GM13976 (cell line): ENCODE data around the gene SMYD1.

Experiments
- DNase-seq: peaks from one replicate; pipeline ENCODE4 v3.0.0; 2012; ENCODE audit warnings: low spot score
- in situ Hi-C: fragments of 300-500 bp; cut with MboI; formaldehyde crosslinking; loops from one replicate; pipeline ENCODE4 v1.12.0; 2022; ENCODE audit warnings: low sequenced_read_pairs, mixed read lengths, inconsistent platforms; ENCODE audit not compliant: unreplicated experiment
- TF ChIP-seq, protein P1 (sequence below): IDR thresholded peaks from 2 replicates; pipeline ENCODE4 v1.5.1; 2012; ENCODE audit warnings: borderline replicate concordance, mild to moderate bottlenecking; ENCODE audit not compliant: insufficient read depth; ENCODE audit errors: extremely low read depth, missing control alignments, control extremely low read depth

SMYD1 gene

DNA sequence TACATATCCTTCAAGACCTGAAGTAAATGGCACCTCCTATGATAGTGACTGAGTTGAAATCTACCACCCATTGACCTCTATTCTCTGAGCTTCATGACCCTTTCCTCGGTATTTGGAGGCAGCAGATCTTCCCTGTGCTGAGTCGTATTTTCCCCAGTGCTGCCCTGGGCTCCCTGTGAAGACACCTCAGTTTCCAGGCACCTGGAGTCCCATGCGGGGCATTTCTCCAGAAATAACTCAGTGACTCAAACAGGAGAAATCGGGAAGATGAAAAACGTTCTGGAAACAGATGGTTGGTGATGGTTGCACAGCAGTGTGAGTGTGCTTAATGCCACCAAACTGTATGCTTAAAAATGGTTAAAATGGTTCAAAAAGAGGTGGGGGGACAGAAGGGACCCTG, 18.0 kb downstream of the SMYD1 start:
- in situ Hi-C loops: no loop called here
- DNase-seq: no peak
- TF ChIP-seq, protein P1, sequence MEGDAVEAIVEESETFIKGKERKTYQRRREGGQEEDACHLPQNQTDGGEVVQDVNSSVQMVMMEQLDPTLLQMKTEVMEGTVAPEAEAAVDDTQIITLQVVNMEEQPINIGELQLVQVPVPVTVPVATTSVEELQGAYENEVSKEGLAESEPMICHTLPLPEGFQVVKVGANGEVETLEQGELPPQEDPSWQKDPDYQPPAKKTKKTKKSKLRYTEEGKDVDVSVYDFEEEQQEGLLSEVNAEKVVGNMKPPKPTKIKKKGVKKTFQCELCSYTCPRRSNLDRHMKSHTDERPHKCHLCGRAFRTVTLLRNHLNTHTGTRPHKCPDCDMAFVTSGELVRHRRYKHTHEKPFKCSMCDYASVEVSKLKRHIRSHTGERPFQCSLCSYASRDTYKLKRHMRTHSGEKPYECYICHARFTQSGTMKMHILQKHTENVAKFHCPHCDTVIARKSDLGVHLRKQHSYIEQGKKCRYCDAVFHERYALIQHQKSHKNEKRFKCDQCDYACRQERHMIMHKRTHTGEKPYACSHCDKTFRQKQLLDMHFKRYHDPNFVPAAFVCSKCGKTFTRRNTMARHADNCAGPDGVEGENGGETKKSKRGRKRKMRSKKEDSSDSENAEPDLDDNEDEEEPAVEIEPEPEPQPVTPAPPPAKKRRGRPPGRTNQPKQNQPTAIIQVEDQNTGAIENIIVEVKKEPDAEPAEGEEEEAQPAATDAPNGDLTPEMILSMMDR: no peak

DNA sequence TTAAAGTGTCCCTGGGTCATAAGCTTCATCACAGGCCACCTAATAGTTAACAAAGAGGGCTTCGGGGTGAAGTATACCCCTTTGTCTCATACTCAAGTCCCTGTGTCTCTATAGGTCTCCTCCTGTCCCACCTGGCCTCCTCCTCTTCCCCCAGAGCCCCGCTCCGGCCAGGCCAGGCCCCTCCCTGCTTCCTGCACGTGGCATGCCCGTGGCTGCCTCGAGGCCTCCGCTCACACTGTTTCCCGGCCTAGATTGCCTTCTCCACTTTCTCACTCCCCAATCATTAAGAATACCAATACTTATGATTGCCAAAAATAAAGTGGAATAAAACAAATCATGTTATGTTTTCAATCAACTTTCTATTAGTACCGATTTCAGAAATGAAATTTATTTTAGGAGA, 18.8 kb downstream of the SMYD1 start:
- DNase-seq: no peak
- in situ Hi-C loops: no loop called here
- TF ChIP-seq, protein P1: no peak

DNA sequence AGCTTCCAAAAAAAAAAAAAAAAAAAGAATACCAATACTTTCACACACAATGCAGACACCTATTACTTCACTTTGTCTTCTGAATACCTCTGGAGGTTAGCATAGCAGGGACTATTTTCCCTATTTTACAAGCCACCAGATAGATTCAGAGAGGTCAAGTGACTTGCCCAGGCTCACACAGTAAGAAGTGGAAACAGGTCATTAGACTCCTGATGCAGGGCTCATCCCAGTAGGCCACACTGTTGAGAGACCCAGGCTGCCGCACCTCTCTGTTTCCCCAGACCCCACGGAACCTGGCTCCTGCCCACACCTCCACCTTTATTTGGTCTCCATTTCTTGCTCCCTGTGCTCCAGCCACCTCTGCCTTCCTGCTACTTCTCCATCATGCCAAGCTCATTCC, 19.4 kb downstream of the SMYD1 start:
- no peak for DNase-seq
- TF ChIP-seq, protein P1: no peak
- in situ Hi-C loops: no loop called here

DNA sequence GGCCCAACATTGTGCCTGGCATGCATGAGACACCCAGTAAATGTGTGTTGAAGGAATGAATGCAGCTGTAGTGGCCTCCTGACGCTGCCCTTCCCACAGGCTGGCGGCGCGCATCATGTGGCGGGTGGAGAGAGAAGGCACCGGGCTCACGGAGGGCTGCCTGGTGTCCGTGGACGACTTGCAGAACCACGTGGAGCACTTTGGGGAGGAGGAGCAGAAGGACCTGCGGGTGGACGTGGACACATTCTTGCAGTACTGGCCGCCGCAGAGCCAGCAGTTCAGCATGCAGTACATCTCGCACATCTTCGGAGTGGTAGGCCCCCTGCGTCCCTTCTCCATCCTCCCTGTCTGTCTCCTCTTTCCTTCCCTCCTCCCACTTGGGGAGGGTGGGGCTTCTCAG, 20.1 kb downstream of the SMYD1 start:
- no peak for DNase-seq
- in situ Hi-C loops: no loop called here
- TF ChIP-seq, protein P1: no peak

DNA sequence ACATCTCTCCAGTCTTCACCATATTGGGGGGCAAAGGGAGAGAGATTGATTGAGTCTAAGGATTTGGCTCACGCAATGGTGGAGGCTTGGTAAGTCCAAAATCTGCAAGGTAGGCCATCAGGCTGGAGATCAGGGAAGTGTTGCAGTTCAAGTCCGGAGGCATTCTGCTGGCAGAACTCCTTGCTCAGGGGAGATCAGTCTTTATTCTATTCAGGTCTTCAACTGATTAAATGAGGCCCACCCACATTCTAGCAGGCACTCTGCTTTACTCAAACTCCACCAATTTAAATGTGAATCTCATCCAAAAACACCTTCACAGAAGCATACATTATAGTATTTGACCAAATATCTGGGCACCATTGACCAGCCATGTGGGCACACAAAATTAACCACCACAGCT, 21.4 kb downstream of the SMYD1 start:
- TF ChIP-seq, protein P1: no peak
- no peak for DNase-seq
- in situ Hi-C loops: no loop called here

DNA sequence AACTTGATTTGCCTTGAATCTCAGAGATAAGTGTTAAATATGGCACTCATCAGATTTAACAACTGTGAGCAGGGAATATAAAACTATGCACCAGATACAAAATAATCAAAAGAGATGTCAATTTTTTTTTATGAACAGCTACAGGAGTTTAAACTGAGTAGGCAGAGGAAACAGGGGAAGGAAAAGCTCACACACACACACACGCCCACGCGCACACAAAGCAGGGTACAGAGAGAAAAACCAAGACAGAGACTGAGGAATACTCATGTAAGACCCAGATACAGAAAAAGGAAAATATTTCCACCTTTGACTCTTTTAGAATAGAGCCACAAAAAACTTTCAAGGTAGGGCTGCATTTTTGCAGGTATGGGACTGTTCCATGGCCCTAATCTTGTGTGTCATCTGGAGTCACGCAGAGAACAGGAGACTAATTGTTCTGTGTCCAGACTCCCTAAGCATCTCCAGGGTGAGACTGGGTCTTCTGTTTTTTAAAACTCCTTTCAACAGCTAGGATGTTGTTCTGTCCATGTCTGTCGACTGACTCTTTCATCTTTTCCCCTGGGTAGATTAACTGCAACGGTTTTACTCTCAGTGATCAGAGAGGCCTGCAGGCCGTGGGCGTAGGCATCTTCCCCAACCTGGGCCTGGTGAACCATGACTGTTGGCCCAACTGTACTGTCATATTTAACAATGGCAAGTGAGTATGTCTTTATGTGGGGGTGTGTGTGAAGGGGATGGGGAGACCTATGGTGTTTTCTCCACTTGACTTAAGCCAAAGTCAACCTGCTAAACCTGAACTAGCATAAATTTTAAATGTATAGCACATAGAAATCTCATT, 23.0 kb downstream of the SMYD1 start:
- in situ Hi-C loops: no loop called here
- TF ChIP-seq, protein P1: no peak
- no peak for DNase-seq
